ENCODE results near the gene PPIG. TPM values are rescaled to one million over a fixed set of nuclear protein-coding genes. Genes with fewer than 3 reads are reported as not detected.
"Not testable (repeated sequence)": the region's sequence is repeated elsewhere in the genome, so short reads cannot be mapped to it uniquely, and the experiment has no call there.

Gene PPIG
- total RNA-seq, 1 experiment from 2014 or later, result 20.9 TPM

DNA sequence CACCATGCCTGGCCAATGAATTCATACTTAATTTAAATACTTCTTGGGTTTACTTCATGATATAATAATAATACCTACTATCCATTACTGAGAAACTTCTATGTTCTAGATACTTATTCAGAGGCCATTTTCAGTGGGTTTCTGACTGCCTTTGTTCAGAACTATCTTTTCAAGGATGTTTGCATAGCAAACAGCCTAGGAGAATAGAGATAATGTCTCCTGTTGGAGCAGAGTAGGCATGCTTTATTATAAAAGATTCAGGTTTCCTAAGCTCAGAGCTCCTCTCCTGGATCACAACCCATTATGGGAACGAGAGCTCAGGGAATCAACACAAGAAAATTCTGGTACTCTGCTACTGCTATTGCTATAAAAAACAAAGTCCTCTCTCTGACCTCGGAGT lies 21.6 kb upstream of the PPIG start:
- no TSS peak for BruUV-seq (replicated peaks)
- no peaks in the 10 kb centered on the region for H3K4me1 ChIP-seq (ENCODE audit: insufficient read depth, low read length)
- POLR2A ChIA-PET (ENCODE audit: unreplicated experiment), result interaction anchor here (0.6 kb wide), 1 partner anchor 99 kb away, joined by 5 read pairs; no protein-coding TSS in a partner anchor
- H3F3A ChIP-seq (ENCODE audit: low read length, unreplicated experiment), result no peaks in the 10 kb centered on the region
- CTCF ChIA-PET, result no interaction called here
- H3K9me2 ChIP-seq (replicated peaks; ENCODE audit: low read length), result no peaks in the 10 kb centered on the region
- H3K27me3 ChIP-seq (ENCODE audit: low read length), result no peaks in the 10 kb centered on the region
- no peak overlapping the region for H3K4me3 ChIP-seq (ENCODE audit: low read length)
- DNase-seq, result no peak
- H3K79me2 ChIP-seq (ENCODE audit: low read length), result no peaks in the 10 kb centered on the region
- H3K9ac ChIP-seq (ENCODE audit: low read length), result no peak overlapping the region
- no peak overlapping the region for H3K4me2 ChIP-seq (ENCODE audit: low read length)
- intact Hi-C loops (cut with micrococcal nuclease), result no loop called here
- ATAC-seq, result no peak
- H3K36me3 ChIP-seq (ENCODE audit: low read depth, low read length), result peaks cover 3% of the 10 kb centered on the region; the same call in 1 of the 2 replicates
- H3K27ac ChIP-seq (ENCODE audit: low read length), result no peak overlapping the region
- no peaks in the 10 kb centered on the region for H4K20me1 ChIP-seq (ENCODE audit: low read length)
- no peaks in the 10 kb centered on the region for H3K9me3 ChIP-seq (ENCODE audit: low read length)
- no peak overlapping the region for H2AFZ ChIP-seq (ENCODE audit: low read length)
- TF ChIP-seq EZH2 (IDR thresholded peaks at IDR 0.05; ENCODE audit: low read length, unreplicated experiment) (no peak), EZH2phosphoT487 (IDR thresholded peaks at IDR 0.05; ENCODE audit: borderline replicate concordance, low read length) (no peak)
- TF ChIP-seq, protein P1, sequence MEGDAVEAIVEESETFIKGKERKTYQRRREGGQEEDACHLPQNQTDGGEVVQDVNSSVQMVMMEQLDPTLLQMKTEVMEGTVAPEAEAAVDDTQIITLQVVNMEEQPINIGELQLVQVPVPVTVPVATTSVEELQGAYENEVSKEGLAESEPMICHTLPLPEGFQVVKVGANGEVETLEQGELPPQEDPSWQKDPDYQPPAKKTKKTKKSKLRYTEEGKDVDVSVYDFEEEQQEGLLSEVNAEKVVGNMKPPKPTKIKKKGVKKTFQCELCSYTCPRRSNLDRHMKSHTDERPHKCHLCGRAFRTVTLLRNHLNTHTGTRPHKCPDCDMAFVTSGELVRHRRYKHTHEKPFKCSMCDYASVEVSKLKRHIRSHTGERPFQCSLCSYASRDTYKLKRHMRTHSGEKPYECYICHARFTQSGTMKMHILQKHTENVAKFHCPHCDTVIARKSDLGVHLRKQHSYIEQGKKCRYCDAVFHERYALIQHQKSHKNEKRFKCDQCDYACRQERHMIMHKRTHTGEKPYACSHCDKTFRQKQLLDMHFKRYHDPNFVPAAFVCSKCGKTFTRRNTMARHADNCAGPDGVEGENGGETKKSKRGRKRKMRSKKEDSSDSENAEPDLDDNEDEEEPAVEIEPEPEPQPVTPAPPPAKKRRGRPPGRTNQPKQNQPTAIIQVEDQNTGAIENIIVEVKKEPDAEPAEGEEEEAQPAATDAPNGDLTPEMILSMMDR (conservative IDR thresholded peaks at IDR 0.05; ENCODE audit: low read depth, low read length), result no peak

DNA sequence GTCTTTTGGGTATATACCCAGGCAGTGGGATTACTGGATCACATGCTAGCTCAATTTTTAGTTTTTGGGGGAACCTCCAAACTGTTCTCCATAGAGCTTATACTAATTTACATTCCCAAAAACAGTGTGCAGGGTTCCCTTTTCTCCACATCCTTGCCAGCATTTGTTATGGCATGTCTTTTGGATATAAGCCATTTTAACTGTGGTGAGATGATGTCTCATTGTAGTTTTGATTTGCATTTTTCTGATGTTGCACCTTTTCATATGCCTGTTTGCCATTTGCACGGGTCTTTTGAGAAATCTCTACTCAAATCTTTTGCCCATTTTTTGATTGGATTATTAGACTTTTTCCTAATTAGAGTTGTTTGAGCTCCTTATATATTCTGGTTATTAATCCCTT lies 18.5 kb upstream of the PPIG start:
- Histone ChIP-seq H3K9me3 (ENCODE audit: low read length) (no peaks in the 10 kb centered on the region), H3K27me3 (ENCODE audit: low read length) (no peaks in the 10 kb centered on the region), H3K79me2 (ENCODE audit: low read length) (peaks cover 12% of the 10 kb centered on the region; the same call in 1 of the 2 replicates), H4K20me1 (ENCODE audit: low read length) (no peaks in the 10 kb centered on the region), H2AFZ (ENCODE audit: low read length) (no peak overlapping the region), H3K9ac (ENCODE audit: low read length) (no peak overlapping the region), H3K36me3 (ENCODE audit: low read depth, low read length) (peaks cover 3% of the 10 kb centered on the region; the same call in 1 of the 2 replicates), H3K4me3 (ENCODE audit: low read length) (no peak overlapping the region), H3F3A (ENCODE audit: low read length, unreplicated experiment) (no peaks in the 10 kb centered on the region), H3K9me2 (replicated peaks; ENCODE audit: low read length) (no peaks in the 10 kb centered on the region), H3K4me1 (ENCODE audit: insufficient read depth, low read length) (no peaks in the 10 kb centered on the region; the same call in 1 of the 2 replicates), H3K27ac (ENCODE audit: low read length) (no peak overlapping the region), H3K4me2 (ENCODE audit: low read length) (no peak overlapping the region)
- no peak for DNase-seq
- POLR2A ChIA-PET (ENCODE audit: unreplicated experiment), result no interaction called here
- no peak for ATAC-seq
- TF ChIP-seq, protein P1 (conservative IDR thresholded peaks at IDR 0.05; ENCODE audit: low read depth, low read length), result no peak
- TF ChIP-seq EZH2 (IDR thresholded peaks at IDR 0.05; ENCODE audit: low read length, unreplicated experiment), result no peak
- no peak for TF ChIP-seq EZH2phosphoT487 (IDR thresholded peaks at IDR 0.05; ENCODE audit: borderline replicate concordance, low read length)
- CTCF ChIA-PET, result no interaction called here
- intact Hi-C loops (cut with micrococcal nuclease), result no loop called here
- no TSS peak for BruUV-seq (replicated peaks)

DNA sequence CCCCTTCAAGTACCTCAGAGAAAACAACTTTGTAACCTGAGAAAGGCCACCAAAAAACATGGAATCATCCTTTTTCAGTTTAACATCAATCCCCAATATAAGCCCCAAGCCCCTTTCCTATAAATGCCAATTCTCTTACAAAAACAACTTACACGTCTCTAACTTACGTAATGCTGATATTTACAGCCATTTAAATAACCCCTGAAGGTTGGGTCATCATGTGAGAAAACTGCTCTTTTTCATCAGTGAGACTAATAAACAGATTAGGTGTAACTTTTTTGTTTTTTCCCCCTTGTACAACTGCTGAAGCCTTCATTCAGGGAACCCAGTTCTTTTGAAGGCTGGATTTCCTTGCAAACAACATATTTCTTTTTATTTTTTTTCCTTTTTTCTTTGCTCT lies 14.2 kb upstream of the PPIG start:
- ChIA-PET CTCF (no interaction called here), POLR2A (ENCODE audit: unreplicated experiment) (no interaction called here)
- no peaks in the 10 kb centered on the region for H3K27me3 ChIP-seq (ENCODE audit: low read length)
- H3K27ac ChIP-seq (ENCODE audit: low read length), result no peak overlapping the region
- TF ChIP-seq EZH2 (IDR thresholded peaks at IDR 0.05; ENCODE audit: low read length, unreplicated experiment) (no peak), EZH2phosphoT487 (IDR thresholded peaks at IDR 0.05; ENCODE audit: borderline replicate concordance, low read length) (no peak)
- TF ChIP-seq, protein P1 (conservative IDR thresholded peaks at IDR 0.05; ENCODE audit: low read depth, low read length), result no peak
- ATAC-seq (no peak), DNase-seq (no peak)
- intact Hi-C loops (cut with micrococcal nuclease), result no loop called here
- H3K4me1 ChIP-seq (ENCODE audit: insufficient read depth, low read length), result peaks cover 6% of the 10 kb centered on the region; the same call in 1 of the 2 replicates
- BruUV-seq (replicated peaks), result no TSS peak
- peak overlapping the region; percentile 15; the same call in 1 of the 2 replicates for H3K4me2 ChIP-seq (ENCODE audit: low read length)
- H3F3A ChIP-seq (ENCODE audit: low read length, unreplicated experiment), result no peaks in the 10 kb centered on the region
- no peak overlapping the region for H3K4me3 ChIP-seq (ENCODE audit: low read length)
- H4K20me1 ChIP-seq (ENCODE audit: low read length), result no peaks in the 10 kb centered on the region
- no peak overlapping the region for H2AFZ ChIP-seq (ENCODE audit: low read length)
- peaks cover 42% of the 10 kb centered on the region for H3K79me2 ChIP-seq (ENCODE audit: low read length)
- H3K9me2 ChIP-seq (replicated peaks; ENCODE audit: low read length), result no peaks in the 10 kb centered on the region
- H3K9me3 ChIP-seq (ENCODE audit: low read length), result no peaks in the 10 kb centered on the region
- H3K36me3 ChIP-seq (ENCODE audit: low read depth, low read length), result peaks cover 3% of the 10 kb centered on the region; the same call in 1 of the 2 replicates
- no peak overlapping the region for H3K9ac ChIP-seq (ENCODE audit: low read length)

- H3K9me2 ChIP-seq (replicated peaks; ENCODE audit: low read length); H3K9me3 ChIP-seq (ENCODE audit: low read length); H3K9ac ChIP-seq (ENCODE audit: low read length); H4K20me1 ChIP-seq (ENCODE audit: low read length); CTCF ChIA-PET; intact Hi-C loops (cut with micrococcal nuclease); H3K4me1 ChIP-seq (ENCODE audit: insufficient read depth, low read length); BruUV-seq (replicated peaks); H3K36me3 ChIP-seq (ENCODE audit: low read depth, low read length); ATAC-seq; POLR2A ChIA-PET (ENCODE audit: unreplicated experiment); H2AFZ ChIP-seq (ENCODE audit: low read length); DNase-seq; H3K4me3 ChIP-seq (ENCODE audit: low read length); H3F3A ChIP-seq (ENCODE audit: low read length, unreplicated experiment); H3K27ac ChIP-seq (ENCODE audit: low read length); H3K27me3 ChIP-seq (ENCODE audit: low read length): not testable (repeated sequence)
- Histone ChIP-seq H3K4me2 (ENCODE audit: low read length) (peak overlapping the region; percentile 15; the same call in 1 of the 2 replicates), H3K79me2 (ENCODE audit: low read length) (peaks cover 42% of the 10 kb centered on the region)
Observed at GRCh38 chr2:169570752-169571151, 13.4 kb upstream of the PPIG start.
